Breast epithelium (tissue), 3 donors: ENCODE measurements around the gene ABCA13.

Experiments used
- POLR2A ChIP-seq: fragments of 450-650 bp; IDR thresholded peaks from one replicate; pipeline ENCODE4 v1.6.1; 2016; ENCODE audit warnings: antibody characterized with exemption, mild to moderate bottlenecking, moderate library complexity
- POLR2AphosphoS5 ChIP-seq, 3 donors: sonication (generic); formaldehyde crosslinking; IDR thresholded peaks; one replicate each; pipeline ENCODE4 v1.6.1; 2017; ENCODE audit warnings: antibody characterized with exemption in 3 of 3
- TF ChIP-seq, protein P1 (sequence below), 3 donors: fragments of 450-650 bp; IDR thresholded peaks; one replicate each; pipeline ENCODE4 v1.5.1; 2016 to 2017; ENCODE audit warnings: antibody characterized with exemption in 3 of 3, mild to moderate bottlenecking in 3 of 3, moderate library complexity in 3 of 3

DNA sequence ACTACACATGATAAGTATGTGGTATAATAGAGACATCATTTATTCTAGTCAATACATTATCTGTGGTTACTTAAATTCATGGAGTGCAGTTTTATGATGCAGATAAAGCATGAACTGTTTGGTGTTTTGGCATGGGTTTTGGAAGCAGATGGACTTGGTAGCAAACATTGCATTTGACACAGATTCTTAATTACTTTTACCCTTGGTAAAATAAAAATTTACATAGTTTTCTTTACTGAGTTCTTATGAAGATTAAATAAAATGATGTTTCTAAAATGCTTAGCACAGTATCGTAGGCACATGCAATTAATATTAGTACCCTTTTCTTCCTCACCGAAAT lies 92.0 kb downstream of the ABCA13 start:
- TF ChIP-seq, protein P1, sequence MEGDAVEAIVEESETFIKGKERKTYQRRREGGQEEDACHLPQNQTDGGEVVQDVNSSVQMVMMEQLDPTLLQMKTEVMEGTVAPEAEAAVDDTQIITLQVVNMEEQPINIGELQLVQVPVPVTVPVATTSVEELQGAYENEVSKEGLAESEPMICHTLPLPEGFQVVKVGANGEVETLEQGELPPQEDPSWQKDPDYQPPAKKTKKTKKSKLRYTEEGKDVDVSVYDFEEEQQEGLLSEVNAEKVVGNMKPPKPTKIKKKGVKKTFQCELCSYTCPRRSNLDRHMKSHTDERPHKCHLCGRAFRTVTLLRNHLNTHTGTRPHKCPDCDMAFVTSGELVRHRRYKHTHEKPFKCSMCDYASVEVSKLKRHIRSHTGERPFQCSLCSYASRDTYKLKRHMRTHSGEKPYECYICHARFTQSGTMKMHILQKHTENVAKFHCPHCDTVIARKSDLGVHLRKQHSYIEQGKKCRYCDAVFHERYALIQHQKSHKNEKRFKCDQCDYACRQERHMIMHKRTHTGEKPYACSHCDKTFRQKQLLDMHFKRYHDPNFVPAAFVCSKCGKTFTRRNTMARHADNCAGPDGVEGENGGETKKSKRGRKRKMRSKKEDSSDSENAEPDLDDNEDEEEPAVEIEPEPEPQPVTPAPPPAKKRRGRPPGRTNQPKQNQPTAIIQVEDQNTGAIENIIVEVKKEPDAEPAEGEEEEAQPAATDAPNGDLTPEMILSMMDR (IDR thresholded peaks at IDR 0.05), result no peak
- TF ChIP-seq POLR2AphosphoS5 (IDR thresholded peaks at IDR 0.05), result no peak
- TF ChIP-seq POLR2A, result no peak
